BE2C (cell line): ENCODE data around the gene COL15A1.

ENCODE experiments used
- DNase-seq: peaks from one replicate; pipeline ENCODE4 v3.0.0-alpha.2; 2020
- H3K27me3 ChIP-seq: fragments of 250-450 bp; sonication (Bioruptor Pico); 2 replicates; pipeline ENCODE4 v1.5.1; 2020; ENCODE audit warnings: mild to moderate bottlenecking
- H3K36me3 ChIP-seq: fragments of 250-450 bp; sonication (Bioruptor Pico); 2 replicates; pipeline ENCODE4 v1.5.1; 2020; ENCODE audit warnings: mild to moderate bottlenecking
- H3K4me1 ChIP-seq: fragments of 250-450 bp; sonication (Bioruptor Pico); 2 replicates; pipeline ENCODE4 v1.5.1; 2020
- H3K4me3 ChIP-seq: 2 replicates; pipeline ENCODE4 v1.5.1; 2011; ENCODE audit warnings: low read depth, low read length
- H3K9me3 ChIP-seq: fragments of 250-450 bp; sonication (Bioruptor Pico); 2 replicates; pipeline ENCODE4 v1.5.1; 2020
- CTCF ChIP-seq: IDR thresholded peaks from 2 replicates; pipeline ENCODE4 v1.5.1; 2012; ENCODE audit warnings: mild to moderate bottlenecking, low read depth, low read length

COL15A1 gene

GRCh38 chr9:98973576-98973975, 29.9 kb downstream of the COL15A1 start:
- H3K36me3 ChIP-seq, result no peaks in the 10 kb centered on the region
- H3K9me3 ChIP-seq, result no peaks in the 10 kb centered on the region
- H3K4me1 ChIP-seq, result no peaks in the 10 kb centered on the region
- no peak for TF ChIP-seq CTCF
- DNase-seq, result no peak
- H3K4me3 ChIP-seq, result no peak overlapping the region
- H3K27me3 ChIP-seq, result peaks cover 5% of the 10 kb centered on the region

- no peak for DNase-seq
- TF ChIP-seq CTCF, result no peak
- no peaks in the 10 kb centered on the region for H3K4me1 ChIP-seq
- H3K36me3 ChIP-seq, result no peaks in the 10 kb centered on the region
- H3K27me3 ChIP-seq, result peaks cover 5% of the 10 kb centered on the region
- H3K9me3 ChIP-seq, result no peaks in the 10 kb centered on the region
- H3K4me3 ChIP-seq, result no peak overlapping the region
These were observed 30.4 kb downstream of the COL15A1 start for GRCh38 chr9:98974106-98974505.

DNA sequence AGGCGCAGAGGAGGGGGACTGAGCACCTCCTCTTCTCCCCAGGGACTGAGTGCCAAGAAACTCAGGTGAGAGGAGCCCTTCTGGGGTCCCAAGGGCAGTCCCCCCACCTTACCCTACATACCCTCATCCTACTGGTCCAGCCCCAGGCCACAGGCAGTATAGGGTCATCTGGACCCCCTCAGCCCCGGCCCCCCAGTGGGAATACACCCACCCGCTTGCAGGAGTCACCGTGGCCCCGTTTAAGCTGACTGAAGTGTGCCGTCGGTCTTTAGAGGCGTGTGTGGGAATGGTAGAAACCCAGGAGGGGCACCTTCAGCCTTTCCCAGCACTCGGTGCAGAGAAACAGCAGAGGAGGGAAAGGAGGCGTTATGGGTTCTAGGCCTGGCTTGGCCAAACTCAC, 30.8 kb downstream of the COL15A1 start:
- no peak for DNase-seq
- Histone ChIP-seq H3K36me3 (no peaks in the 10 kb centered on the region), H3K9me3 (no peaks in the 10 kb centered on the region), H3K4me3 (no peak overlapping the region), H3K4me1 (no peaks in the 10 kb centered on the region), H3K27me3 (peaks cover 5% of the 10 kb centered on the region)
- no peak for TF ChIP-seq CTCF

DNA sequence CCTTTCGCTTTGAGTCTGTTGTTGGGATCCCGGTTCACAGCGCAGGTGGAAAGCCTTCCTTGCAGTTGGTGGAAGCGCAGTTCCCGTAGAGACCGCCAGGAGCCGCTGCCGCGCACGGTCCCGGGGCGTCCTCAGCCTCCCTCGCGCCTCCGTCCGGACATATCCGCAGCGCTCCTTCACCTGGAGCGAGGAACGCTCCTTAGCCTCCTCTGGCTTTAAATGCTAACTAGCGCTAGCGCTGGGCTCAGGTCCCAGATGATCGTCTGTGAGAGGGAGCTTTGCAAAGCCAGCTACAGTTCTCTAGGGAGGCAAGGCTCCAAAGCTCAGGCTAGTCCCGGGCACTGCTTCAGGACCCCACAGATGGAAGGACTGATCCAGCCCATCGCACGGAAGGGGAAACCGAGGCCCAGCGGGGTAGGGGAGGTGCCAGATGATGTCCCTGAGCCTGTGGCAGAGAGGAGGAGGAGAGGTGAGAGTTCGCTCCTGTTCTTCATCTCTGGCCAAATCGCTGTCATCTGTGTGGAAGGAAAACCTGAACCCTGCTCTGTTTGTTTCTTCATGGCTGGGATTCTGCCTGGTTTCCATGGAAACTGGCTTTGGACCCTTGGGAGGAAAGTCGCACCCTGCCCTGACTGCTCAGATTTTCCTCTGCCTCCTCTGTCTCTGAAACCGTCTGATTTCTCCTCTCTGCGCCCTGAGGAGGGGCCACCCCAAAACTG, 31.4 kb downstream of the COL15A1 start:
- Histone ChIP-seq H3K36me3 (no peaks in the 10 kb centered on the region), H3K27me3 (peaks cover 5% of the 10 kb centered on the region), H3K4me1 (no peaks in the 10 kb centered on the region), H3K4me3 (no peak overlapping the region), H3K9me3 (no peaks in the 10 kb centered on the region)
- peak; percentile 79 for DNase-seq
- TF ChIP-seq CTCF, result peak; percentile 96

- no peaks in the 10 kb centered on the region for H3K9me3 ChIP-seq
- no peak for TF ChIP-seq CTCF
- H3K36me3 ChIP-seq, result no peaks in the 10 kb centered on the region
- H3K27me3 ChIP-seq, result peaks cover 5% of the 10 kb centered on the region
- no peak for DNase-seq
- no peak overlapping the region for H3K4me3 ChIP-seq
- H3K4me1 ChIP-seq, result no peaks in the 10 kb centered on the region
These were observed 32.1 kb downstream of the COL15A1 start for GRCh38 chr9:98975838-98976237.

- Histone ChIP-seq H3K27me3 (peaks cover 5% of the 10 kb centered on the region), H3K9me3 (no peaks in the 10 kb centered on the region), H3K36me3 (no peaks in the 10 kb centered on the region), H3K4me3 (no peak overlapping the region), H3K4me1 (no peaks in the 10 kb centered on the region)
- DNase-seq, result no peak
- no peak for TF ChIP-seq CTCF
These were observed 33.6 kb downstream of the COL15A1 start for GRCh38 chr9:98977246-98977714.
